ENCODE results near the gene DIABLO. TPM values are rescaled to one million over a fixed set of nuclear protein-coding genes. Genes with fewer than 3 reads are reported as not detected.
"Not testable (repeated sequence)": the region's sequence is repeated elsewhere in the genome, so short reads cannot be mapped to it uniquely, and the experiment has no call there.

DIABLO gene
- total RNA-seq, result 10 to 100 TPM; 80.9 to 95.8 TPM
- total RNA-seq, result 16.2 to 41.7 reads per million in 2 donors

DNA sequence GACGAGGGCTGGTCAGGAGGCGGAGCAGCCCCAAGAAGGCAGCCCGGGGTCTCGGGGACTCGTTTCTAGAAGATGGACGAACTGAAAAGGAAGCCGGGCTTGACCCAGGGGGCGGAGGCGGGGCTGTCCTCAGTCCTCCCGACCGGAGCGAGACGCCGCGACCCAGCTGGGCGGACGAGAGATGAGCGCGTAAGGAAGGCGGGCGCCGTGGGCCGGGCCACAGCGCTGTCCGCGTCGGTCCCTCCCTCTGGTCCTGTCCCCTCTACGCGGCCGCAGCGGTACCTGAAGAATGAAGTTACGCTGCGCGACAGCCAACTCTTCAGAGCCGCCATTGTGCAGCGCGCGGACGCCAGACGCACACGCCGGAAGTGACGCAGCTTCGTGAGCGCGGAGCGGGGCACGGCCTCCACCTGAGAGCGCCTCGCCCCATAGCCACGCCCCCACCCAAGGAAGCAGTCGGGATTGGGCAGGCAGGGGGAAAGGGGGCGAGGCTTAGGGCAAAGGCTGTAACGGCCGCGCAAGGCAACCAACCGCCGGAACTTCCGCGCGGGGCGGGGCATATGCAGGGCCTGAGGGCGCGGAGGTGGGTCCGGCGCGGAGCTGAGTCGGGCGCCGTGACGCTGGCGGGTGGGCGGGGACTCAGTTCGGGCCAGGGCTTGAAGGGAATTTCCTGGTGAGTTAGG is at the start of gene DIABLO:
TSS of gene DIABLO (minus strand) at position 370 of the 683 bp plus-strand sequence. CDS start at position 332, 38 bp downstream.
- Mint-ChIP-seq H3K27me3 (no peaks in the 10 kb centered on the region), H3K4me3 (peak within 1 kb of the TSS; percentile 88), H3K4me1 (peaks cover 19% of the 10 kb centered on the region), H3K27ac (peak within 1 kb of the TSS; percentile 90), H3K36me3 (ENCODE audit: low read depth) (no peaks in the 10 kb centered on the region)
- ATAC-seq (peak; percentile 94), DNase-seq (peak; percentile 99 to 100 (median 100))
- H3K9me3 ChIP-seq (ENCODE audit: control insufficient read depth, low read length, poor library complexity, severe bottlenecking), result no peaks in the 10 kb centered on the region

DNA sequence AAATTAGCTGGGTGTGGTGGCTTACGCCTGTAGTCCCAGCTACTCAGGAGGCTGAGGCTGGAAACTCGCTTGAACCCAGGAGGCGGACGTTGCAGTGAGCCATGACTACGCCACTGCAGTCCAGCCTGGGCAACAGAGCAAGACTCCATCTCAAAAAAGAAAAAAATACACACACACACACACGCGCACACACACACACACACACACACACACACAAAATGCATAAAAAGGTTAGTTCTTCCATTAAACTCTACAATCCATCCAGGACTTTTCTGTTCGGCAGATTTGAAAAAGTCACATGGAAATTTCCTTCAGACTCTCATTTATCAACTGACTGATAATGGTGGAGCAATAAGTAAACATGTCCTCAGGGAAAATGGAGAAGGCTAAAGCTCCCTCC is 49.6 kb upstream of the DIABLO start:
- no peak for DNase-seq
- ATAC-seq, result no peak
- Mint-ChIP-seq H3K27ac (peak overlapping the region; percentile 24), H3K4me1 (peaks cover 2% of the 10 kb centered on the region), H3K27me3 (no peaks in the 10 kb centered on the region), H3K36me3 (ENCODE audit: low read depth) (peaks cover 2% of the 10 kb centered on the region), H3K4me3 (peak overlapping the region; percentile 64)
- no peaks in the 10 kb centered on the region for H3K9me3 ChIP-seq (ENCODE audit: control insufficient read depth, low read length, poor library complexity, severe bottlenecking)

DNA sequence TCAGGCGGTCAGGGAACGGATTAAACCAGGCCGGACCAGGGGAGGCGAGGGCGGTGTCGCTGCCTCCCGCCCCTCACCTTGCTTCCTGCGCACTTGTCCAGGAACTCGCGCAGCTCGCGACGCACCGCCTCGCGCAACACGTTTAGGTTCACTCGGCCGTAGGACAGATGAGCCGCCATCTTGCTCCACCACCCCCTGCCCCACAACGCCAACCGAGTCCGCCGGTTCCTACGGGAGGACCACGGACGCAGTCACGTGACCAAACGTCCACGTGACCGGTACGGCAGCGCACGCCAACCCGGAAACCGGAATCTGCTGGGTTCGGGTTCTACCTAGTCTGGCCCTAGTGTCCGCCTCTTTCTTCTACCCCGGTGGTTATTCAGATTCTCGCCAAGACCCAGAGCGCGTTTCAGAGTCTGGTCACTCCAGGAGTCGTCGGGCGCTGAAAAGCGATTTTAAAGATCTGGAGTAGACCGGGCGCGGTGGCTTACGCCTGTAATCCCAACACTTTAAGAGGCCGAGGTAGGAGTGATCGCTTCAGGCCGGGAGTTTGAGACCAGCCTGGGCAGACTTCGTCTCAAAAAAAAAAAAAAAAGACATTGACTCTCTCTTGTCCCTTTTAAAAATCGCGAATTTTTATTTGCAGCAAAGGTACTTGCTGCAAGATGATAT is 40.5 kb upstream of the DIABLO start, which contains the start of gene VPS33A:
TSS of gene VPS33A (minus strand) at position 265 of the 672 bp plus-strand sequence. CDS start at position 179, 86 bp downstream.
- peak within 1 kb of the TSS; percentile 95 for H3K4me3 Mint-ChIP-seq
- peak within 1 kb of the TSS; percentile 97 for H3K27ac Mint-ChIP-seq

DNA sequence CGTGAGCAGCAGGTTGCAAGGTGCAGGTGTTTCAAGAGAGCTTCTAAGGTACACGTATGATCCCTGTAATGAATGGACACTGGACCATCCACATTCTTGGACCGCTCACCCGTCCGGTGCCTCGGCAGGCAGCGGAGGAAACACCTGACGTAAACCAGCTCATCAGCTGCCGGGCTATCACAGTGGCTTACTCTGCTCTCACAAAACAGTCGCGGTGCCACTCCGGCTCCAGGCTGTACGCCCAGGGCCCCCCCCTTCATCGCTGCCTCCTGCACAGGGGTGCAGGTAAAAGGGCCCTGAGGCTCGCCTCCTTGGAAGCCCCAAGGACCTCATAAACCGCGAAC is 40.0 kb upstream of the DIABLO start:
- DNase-seq, result peak in 1 of 3 donors; percentile 33
- Mint-ChIP-seq H3K4me3 (peak overlapping the region; percentile 95), H3K36me3 (ENCODE audit: low read depth) (no peaks in the 10 kb centered on the region), H3K4me1 (peaks cover 12% of the 10 kb centered on the region), H3K27ac (peak overlapping the region; percentile 97), H3K27me3 (no peaks in the 10 kb centered on the region)
- peak; percentile 51 for ATAC-seq
- no peaks in the 10 kb centered on the region for H3K9me3 ChIP-seq (ENCODE audit: control insufficient read depth, low read length, poor library complexity, severe bottlenecking)

More for the DNA sequence above, 40.5 kb upstream of the DIABLO start, which contains the start of gene VPS33A:
- H3K36me3 Mint-ChIP-seq (ENCODE audit: low read depth), result no peaks in the 10 kb centered on the region
- no peaks in the 10 kb centered on the region for H3K27me3 Mint-ChIP-seq
- DNase-seq (peak; percentile 87 to 89 (median 88)), ATAC-seq (peak; percentile 83)
- H3K4me1 Mint-ChIP-seq, result peaks cover 12% of the 10 kb centered on the region
- no peaks in the 10 kb centered on the region for H3K9me3 ChIP-seq (ENCODE audit: control insufficient read depth, low read length, poor library complexity, severe bottlenecking)

DNA sequence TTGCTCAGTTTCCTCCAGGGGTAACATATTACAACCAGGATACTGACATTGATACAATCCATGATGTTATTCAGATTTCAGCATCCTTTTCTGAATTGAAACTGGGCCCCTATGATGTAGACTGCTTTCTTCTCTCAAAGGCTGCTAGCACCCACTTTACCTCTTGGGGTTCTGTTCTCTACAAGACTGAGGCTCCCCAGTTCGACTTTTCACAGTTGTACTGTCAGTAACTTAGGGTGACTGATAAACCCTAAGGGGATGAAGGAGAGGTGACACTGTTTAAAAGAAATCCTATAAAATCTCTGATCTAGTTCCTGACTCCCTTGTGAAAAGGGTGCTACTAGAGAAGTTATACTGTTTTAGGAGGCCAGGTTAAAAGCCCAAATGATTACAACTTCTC is 39.6 kb upstream of the DIABLO start:
- Mint-ChIP-seq H3K27me3 (no peaks in the 10 kb centered on the region), H3K4me1 (peaks cover 12% of the 10 kb centered on the region), H3K36me3 (ENCODE audit: low read depth) (no peaks in the 10 kb centered on the region), H3K4me3 (peak overlapping the region; percentile 95), H3K27ac (peak overlapping the region; percentile 97)
- H3K9me3 ChIP-seq (ENCODE audit: control insufficient read depth, low read length, poor library complexity, severe bottlenecking), result no peaks in the 10 kb centered on the region
- no peak for DNase-seq
- ATAC-seq, result peak; percentile 38

DNA sequence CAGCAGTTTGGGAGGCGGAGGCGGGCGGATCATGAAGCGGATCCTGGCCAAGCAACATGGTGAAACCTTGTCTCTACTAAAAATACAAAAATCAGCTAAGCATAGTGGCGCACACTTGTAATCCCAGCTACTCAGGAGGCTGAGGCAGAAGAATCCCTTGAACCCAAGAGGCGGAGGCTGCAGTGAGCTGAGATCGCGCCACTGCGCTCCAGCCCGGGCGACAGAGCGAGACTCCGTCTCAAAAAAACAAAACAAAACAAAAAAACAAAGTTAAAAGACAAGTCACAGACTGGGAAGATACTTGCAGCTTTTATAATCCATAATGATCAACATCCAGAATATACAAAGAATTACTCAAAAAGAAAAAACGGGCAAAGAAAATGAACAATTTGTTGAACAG is 34.9 kb upstream of the DIABLO start:
- H3K4me1 Mint-ChIP-seq, result peaks cover 15% of the 10 kb centered on the region
- not testable (repeated sequence) for H3K27ac Mint-ChIP-seq; DNase-seq; H3K27me3 Mint-ChIP-seq; H3K9me3 ChIP-seq (ENCODE audit: control insufficient read depth, low read length, poor library complexity, severe bottlenecking); H3K36me3 Mint-ChIP-seq (ENCODE audit: low read depth); ATAC-seq; H3K4me3 Mint-ChIP-seq

DNA sequence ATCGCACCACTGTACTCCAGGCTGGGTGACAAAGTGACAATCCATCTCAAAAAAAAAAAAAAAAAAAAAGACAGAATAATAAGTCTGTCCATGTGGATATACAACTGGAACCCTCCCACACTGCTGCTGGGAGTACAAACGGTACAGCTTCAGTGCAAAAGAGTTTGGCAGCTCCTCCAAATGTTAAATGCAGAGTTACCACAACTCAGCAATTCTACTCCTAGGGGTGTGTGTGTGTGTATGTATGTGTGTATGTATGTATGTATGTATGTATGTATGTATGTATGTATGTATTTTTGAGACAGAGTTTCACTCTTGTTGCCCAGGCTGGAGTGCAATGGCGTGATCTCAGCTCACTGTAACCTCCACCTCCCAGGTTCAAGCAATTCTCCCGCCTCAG is 33.1 kb upstream of the DIABLO start:
- H3K27me3 Mint-ChIP-seq; H3K27ac Mint-ChIP-seq; ATAC-seq; DNase-seq; H3K9me3 ChIP-seq (ENCODE audit: control insufficient read depth, low read length, poor library complexity, severe bottlenecking); H3K36me3 Mint-ChIP-seq (ENCODE audit: low read depth): not testable (repeated sequence)
- Mint-ChIP-seq H3K4me1 (peaks cover 13% of the 10 kb centered on the region), H3K4me3 (peak overlapping the region; percentile 15)

DNA sequence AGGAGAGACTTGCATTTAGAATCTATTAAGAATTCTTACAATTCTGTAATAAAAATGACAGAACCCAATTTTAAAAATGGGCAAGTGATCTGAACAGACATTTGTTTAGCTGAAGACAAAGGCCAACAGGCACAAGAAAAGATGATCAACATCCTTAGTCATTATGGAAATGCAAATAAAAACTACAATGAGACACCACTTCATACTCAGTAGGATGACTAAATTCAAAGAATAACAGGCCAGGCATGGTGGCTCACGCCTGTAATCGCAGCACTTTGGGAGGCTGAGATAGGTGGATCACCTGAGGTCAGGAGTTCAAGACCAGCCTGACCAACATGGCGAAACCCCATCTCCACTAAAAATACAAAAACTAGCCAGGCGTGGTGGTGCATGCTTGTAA is 32.6 kb upstream of the DIABLO start:
- not testable (repeated sequence) for H3K9me3 ChIP-seq (ENCODE audit: control insufficient read depth, low read length, poor library complexity, severe bottlenecking); H3K27me3 Mint-ChIP-seq; ATAC-seq; DNase-seq; H3K36me3 Mint-ChIP-seq (ENCODE audit: low read depth); H3K27ac Mint-ChIP-seq; H3K4me3 Mint-ChIP-seq
- H3K4me1 Mint-ChIP-seq, result peaks cover 11% of the 10 kb centered on the region

DNA sequence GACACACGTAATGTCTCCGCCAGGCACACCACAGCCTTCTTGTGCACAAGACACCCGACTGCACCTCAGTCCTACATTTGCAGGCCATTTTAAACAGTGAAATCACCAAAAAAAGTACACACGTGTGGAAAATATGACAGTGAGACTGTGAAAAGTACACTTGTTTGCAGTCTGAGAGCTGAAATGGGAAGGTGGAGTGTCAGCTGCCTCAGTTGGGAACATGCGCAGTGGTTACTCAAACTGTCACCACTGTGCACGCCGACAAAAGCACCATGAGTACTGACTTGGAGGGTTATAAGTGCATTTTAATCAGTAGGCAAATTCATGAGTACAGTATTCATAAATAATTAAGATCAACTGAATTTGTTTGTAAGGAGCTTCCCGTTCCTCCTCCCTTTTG is 24.7 kb upstream of the DIABLO start:
- DNase-seq (no peak), ATAC-seq (no peak)
- no peak overlapping the region for H3K4me3 Mint-ChIP-seq
- H3K36me3 Mint-ChIP-seq (ENCODE audit: low read depth), result no peaks in the 10 kb centered on the region
- H3K4me1 Mint-ChIP-seq, result peaks cover 4% of the 10 kb centered on the region
- H3K27me3 Mint-ChIP-seq, result no peaks in the 10 kb centered on the region
- no peaks in the 10 kb centered on the region for H3K9me3 ChIP-seq (ENCODE audit: control insufficient read depth, low read length, poor library complexity, severe bottlenecking)
- no peak overlapping the region for H3K27ac Mint-ChIP-seq

DNA sequence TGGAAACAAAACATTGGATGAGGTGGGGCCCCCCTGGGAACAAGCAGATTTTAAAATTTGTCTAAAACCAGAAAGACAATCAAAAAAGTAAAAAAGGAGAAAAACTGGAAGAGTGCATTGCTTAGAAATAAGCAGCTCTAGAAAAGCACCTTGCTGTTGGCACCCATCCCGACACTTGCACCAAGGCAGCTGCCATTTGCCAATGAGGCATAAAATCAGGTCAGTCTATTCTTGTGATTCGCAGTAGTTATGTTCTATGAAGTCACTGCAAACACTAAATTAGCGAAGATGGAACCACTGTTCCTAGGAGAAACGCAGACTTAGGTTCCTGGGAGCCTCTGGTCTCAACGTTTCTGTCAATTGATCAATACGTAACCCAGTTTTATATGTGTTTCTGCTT is 24.2 kb upstream of the DIABLO start:
- Mint-ChIP-seq H3K4me1 (peaks cover 4% of the 10 kb centered on the region), H3K4me3 (no peak overlapping the region), H3K27ac (no peak overlapping the region), H3K36me3 (ENCODE audit: low read depth) (no peaks in the 10 kb centered on the region), H3K27me3 (no peaks in the 10 kb centered on the region)
- DNase-seq, result no peak
- no peaks in the 10 kb centered on the region for H3K9me3 ChIP-seq (ENCODE audit: control insufficient read depth, low read length, poor library complexity, severe bottlenecking)
- ATAC-seq, result no peak

DNA sequence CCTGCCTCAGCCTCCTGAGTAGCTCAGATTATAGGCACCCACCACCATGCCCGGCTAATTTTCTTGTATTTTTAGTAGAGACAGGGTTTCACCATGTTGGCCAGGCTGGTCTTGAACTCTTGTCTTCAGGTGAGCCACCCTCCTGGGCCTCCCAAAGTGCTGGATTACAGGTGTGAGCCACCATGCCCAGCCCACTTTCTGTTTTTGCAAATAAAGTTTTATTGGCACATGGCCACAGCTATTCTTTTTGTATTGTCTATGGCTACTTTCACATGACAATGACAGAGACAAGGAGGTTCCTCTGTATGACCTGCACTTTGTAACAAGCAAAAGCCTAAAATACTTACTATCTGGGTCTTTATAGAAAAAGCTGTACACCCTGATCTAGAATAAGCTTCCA is 19.7 kb upstream of the DIABLO start:
- ATAC-seq, result no peak
- no peaks in the 10 kb centered on the region for H3K9me3 ChIP-seq (ENCODE audit: control insufficient read depth, low read length, poor library complexity, severe bottlenecking)
- Mint-ChIP-seq H3K27ac (peak overlapping the region; percentile 93), H3K4me1 (peaks cover 23% of the 10 kb centered on the region), H3K36me3 (ENCODE audit: low read depth) (no peaks in the 10 kb centered on the region), H3K27me3 (no peaks in the 10 kb centered on the region), H3K4me3 (peak overlapping the region; percentile 93)
- no peak for DNase-seq

DNA sequence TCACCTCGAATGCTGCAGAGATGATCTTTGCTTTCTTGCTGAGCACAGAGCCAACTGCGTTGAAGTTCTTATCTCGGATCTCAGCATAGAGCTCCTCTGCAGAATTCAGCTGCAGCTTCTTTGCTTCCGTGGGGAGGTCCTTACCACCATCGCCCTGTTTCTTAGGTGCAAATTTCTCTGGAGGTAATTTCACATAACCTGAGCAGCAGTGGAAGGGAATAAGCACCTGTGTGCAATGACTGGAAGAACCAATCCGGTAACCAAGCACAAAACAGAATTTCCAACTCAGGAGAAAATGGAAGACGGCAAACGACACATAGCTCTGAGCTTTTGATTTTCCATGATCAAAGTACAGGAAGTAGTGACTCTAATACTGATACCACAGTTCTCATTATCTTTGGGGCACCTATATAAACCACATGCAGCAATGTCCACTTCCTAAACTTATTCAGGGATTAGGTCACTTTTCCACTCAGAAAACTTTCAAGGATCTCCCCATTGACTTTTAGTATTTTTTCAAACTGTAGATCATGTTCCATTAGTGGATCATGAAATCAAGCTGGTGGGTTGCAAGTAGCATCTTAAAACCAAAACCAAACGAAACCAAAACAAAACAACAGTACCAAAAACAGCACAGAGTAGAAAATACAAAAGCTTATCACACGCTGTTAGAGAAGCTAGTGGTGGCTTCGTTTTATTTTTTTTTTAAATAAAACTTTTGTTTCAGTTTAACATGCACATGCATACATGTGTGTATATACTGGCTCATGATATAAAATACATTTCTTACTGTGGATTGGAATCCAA is 18.9 kb upstream of the DIABLO start:
- Mint-ChIP-seq H3K36me3 (ENCODE audit: low read depth) (no peaks in the 10 kb centered on the region), H3K27ac (peak overlapping the region; percentile 93), H3K4me3 (peak overlapping the region; percentile 93), H3K4me1 (peaks cover 24% of the 10 kb centered on the region), H3K27me3 (no peaks in the 10 kb centered on the region)
- ATAC-seq (peak; percentile 81), DNase-seq (no peak)
- no peaks in the 10 kb centered on the region for H3K9me3 ChIP-seq (ENCODE audit: control insufficient read depth, low read length, poor library complexity, severe bottlenecking)

DNA sequence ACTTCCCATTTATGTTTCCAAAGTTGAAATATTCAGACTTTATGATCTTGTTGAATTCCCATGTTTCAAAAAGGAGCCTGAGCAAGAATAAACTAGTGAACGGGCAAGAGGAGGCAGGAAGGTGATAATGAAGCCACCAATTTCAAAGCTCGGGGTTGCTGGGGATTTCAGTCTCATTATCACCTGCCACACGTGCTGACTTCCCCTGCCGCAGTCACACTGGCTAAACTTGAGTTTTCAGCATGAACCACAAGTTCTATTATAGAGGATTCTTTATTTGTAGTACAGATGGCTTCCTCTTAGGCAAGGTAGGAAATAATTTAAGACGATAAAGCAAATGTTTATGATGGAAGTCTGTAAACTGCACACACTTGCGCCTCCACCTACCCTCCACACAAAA is 18.1 kb upstream of the DIABLO start:
- DNase-seq (no peak), ATAC-seq (peak; percentile 57)
- H3K36me3 Mint-ChIP-seq (ENCODE audit: low read depth), result no peaks in the 10 kb centered on the region
- H3K4me3 Mint-ChIP-seq, result peak overlapping the region; percentile 93
- H3K27ac Mint-ChIP-seq, result peak overlapping the region; percentile 93
- peaks cover 24% of the 10 kb centered on the region for H3K4me1 Mint-ChIP-seq
- H3K27me3 Mint-ChIP-seq, result no peaks in the 10 kb centered on the region
- no peaks in the 10 kb centered on the region for H3K9me3 ChIP-seq (ENCODE audit: control insufficient read depth, low read length, poor library complexity, severe bottlenecking)

All from T-helper 17 cell (primary cell).